Colonic mucosa (tissue), 4 donors: ENCODE data around the gene TASP1. TPM values are rescaled to one million over a fixed set of nuclear protein-coding genes. Genes with fewer than 3 reads are reported as not detected.

Experiments
- DNase-seq: peaks from one replicate; pipeline ENCODE4 v3.0.0-alpha.2; 2020
- H3K27ac ChIP-seq: fragments of 200-600 bp; one replicate; pipeline ENCODE4 v1.8.0; 2021
- H3K27me3 ChIP-seq: fragments of 200-600 bp; one replicate; pipeline ENCODE4 v1.8.0; 2021
- H3K36me3 ChIP-seq: fragments of 200-600 bp; one replicate; pipeline ENCODE4 v1.8.0; 2021
- H3K4me1 ChIP-seq: fragments of 200-600 bp; one replicate; pipeline ENCODE4 v1.8.0; 2021; ENCODE audit warnings: mild to moderate bottlenecking
- H3K4me3 ChIP-seq: fragments of 200-600 bp; one replicate; pipeline ENCODE4 v1.8.0; 2021
- H3K9ac ChIP-seq, 2 donors: one replicate each; pipeline ENCODE4 v1.7.0; 2013; ENCODE audit warnings: control low read depth in 2 of 2, low read depth in 2 of 2, low read length in 2 of 2
- H3K9me3 ChIP-seq: fragments of 200-600 bp; one replicate; pipeline ENCODE4 v1.8.0; 2021
- intact Hi-C: fragments of 100-400 bp; cut with DNase I; formaldehyde crosslinking; loops from one replicate; pipeline ENCODE4 v1.14.1; 2022
- total RNA-seq, 2 donors: library from RNA; stranded (reverse); fragmentation: NEBNext Ultra II Directional in 1 of 2; extraction: Animal tissue kit (Norgen Biotek cat#: 25700) in 1 of 2; gene quantifications; one replicate each; pipeline ENCODE4 v1.2.1, GENCODE V29; 2021
- TF ChIP-seq, protein P1 (sequence below): fragments of 200-600 bp; IDR thresholded peaks from one replicate; pipeline ENCODE4 v1.8.0; 2022; ENCODE audit warnings: antibody characterized with exemption, mild to moderate bottlenecking
- donor health status: healthy.
- donor health status: DM: no; HTN: no; CAD: no.
- donor health status: DM: no; HTN: no; CAD: no.

TASP1 gene, protein sequence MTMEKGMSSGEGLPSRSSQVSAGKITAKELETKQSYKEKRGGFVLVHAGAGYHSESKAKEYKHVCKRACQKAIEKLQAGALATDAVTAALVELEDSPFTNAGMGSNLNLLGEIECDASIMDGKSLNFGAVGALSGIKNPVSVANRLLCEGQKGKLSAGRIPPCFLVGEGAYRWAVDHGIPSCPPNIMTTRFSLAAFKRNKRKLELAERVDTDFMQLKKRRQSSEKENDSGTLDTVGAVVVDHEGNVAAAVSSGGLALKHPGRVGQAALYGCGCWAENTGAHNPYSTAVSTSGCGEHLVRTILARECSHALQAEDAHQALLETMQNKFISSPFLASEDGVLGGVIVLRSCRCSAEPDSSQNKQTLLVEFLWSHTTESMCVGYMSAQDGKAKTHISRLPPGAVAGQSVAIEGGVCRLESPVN
- 10 to 100 TPM in 1 of 2 donors, 1 to 10 TPM in 1; 9.4 to 12.6 TPM for total RNA-seq

DNA sequence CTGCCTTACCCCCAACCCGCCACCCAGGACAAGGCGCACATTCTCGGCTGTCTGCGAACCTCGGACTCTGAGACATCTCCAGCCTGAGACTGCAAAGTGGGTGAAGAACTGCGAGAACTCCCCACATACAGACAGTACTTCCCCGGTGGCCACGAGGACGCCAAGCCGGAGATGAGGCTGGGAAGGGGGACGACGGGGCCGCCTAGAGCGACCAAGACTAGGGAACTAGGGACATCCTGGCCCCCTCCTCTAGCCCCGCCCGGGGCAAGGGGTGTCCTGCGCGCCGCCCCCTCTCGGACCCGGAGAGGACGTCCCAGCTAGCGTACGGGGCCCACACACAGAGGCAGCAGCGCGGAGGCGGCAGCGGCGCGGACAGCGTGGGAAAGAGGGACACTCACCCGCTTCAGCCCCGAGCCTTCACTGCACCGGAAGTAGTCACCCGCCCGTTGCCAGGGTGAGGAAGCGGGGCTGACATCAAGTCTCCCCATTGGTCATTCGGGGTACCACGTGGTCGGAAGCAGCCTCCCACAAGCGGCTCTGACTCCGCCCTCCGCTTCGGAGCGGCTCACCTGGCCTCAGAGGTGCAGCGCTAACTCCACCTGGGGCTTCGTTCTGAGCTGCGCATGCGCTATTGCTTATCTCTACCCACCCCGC, at the start of gene TASP1:
Gene TASP1 (minus strand): TSS at position 437 of the 654 bp plus-strand sequence. CDS start 8,854 bp downstream, outside the sequence.
- Histone ChIP-seq H3K9ac (peak within 1 kb of the TSS; percentile 73), H3K27me3 (no peaks in the 10 kb centered on the region), H3K27ac (peak within 1 kb of the TSS; percentile 81), H3K4me1 (no peaks in the 10 kb centered on the region), H3K36me3 (no peaks in the 10 kb centered on the region), H3K4me3 (peak within 1 kb of the TSS; percentile 93), H3K9me3 (no peaks in the 10 kb centered on the region)
- intact Hi-C loops: no loop called here
- DNase-seq: peak; percentile 98
- TF ChIP-seq, protein P1, sequence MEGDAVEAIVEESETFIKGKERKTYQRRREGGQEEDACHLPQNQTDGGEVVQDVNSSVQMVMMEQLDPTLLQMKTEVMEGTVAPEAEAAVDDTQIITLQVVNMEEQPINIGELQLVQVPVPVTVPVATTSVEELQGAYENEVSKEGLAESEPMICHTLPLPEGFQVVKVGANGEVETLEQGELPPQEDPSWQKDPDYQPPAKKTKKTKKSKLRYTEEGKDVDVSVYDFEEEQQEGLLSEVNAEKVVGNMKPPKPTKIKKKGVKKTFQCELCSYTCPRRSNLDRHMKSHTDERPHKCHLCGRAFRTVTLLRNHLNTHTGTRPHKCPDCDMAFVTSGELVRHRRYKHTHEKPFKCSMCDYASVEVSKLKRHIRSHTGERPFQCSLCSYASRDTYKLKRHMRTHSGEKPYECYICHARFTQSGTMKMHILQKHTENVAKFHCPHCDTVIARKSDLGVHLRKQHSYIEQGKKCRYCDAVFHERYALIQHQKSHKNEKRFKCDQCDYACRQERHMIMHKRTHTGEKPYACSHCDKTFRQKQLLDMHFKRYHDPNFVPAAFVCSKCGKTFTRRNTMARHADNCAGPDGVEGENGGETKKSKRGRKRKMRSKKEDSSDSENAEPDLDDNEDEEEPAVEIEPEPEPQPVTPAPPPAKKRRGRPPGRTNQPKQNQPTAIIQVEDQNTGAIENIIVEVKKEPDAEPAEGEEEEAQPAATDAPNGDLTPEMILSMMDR: no peak

DNA sequence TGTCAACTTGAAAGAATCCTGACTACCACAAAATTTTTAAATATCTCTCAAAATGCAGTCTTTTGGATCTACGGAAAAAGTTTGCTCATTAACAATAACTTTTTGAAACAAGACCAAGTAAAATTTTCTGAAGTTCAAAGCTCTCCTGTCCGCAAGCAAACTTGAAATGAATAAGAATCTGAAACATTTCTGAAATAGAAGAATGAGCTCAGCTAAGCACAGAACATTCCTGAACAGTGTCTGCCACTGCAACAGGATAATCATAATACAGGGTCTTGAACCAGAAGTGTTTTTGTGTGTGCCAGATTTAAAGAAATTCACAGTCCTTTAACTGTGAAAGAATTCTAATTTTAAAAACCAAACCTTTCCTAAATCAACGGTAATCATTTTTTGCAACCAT, 49.1 kb upstream of the TASP1 start:
- no peak for DNase-seq
- Histone ChIP-seq H3K27ac (no peak overlapping the region), H3K4me3 (no peak overlapping the region), H3K9ac (no peak overlapping the region), H3K27me3 (no peaks in the 10 kb centered on the region), H3K4me1 (no peaks in the 10 kb centered on the region), H3K9me3 (no peaks in the 10 kb centered on the region), H3K36me3 (no peaks in the 10 kb centered on the region)
- intact Hi-C loops: no loop called here
- TF ChIP-seq, protein P1: no peak

DNA sequence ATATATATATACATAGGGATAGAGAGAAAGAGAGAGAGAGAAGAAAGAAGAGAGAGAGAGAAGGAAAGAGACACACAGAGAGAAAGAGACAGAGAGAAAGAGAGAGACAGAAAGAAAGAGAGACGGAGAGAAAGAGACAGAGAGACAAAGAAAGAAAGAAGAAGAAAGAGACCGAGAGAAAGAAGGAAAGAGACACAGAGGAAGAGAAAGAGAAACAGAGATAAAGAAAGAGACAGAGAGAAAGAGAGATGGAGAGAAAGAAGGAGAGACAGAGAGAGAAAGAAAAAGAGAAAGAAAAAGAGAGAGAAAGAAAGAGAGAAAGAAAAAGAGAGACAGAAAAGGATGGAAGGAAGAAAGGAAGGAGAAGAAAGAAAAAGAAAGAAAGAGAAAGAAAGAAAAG, 46.9 kb upstream of the TASP1 start:
- TF ChIP-seq, protein P1: no peak
- intact Hi-C loops: no loop called here
- Histone ChIP-seq H3K27me3 (no peaks in the 10 kb centered on the region), H3K9me3 (no peaks in the 10 kb centered on the region), H3K36me3 (no peaks in the 10 kb centered on the region), H3K27ac (no peak overlapping the region), H3K9ac (no peak overlapping the region), H3K4me1 (no peaks in the 10 kb centered on the region), H3K4me3 (no peak overlapping the region)
- no peak for DNase-seq

DNA sequence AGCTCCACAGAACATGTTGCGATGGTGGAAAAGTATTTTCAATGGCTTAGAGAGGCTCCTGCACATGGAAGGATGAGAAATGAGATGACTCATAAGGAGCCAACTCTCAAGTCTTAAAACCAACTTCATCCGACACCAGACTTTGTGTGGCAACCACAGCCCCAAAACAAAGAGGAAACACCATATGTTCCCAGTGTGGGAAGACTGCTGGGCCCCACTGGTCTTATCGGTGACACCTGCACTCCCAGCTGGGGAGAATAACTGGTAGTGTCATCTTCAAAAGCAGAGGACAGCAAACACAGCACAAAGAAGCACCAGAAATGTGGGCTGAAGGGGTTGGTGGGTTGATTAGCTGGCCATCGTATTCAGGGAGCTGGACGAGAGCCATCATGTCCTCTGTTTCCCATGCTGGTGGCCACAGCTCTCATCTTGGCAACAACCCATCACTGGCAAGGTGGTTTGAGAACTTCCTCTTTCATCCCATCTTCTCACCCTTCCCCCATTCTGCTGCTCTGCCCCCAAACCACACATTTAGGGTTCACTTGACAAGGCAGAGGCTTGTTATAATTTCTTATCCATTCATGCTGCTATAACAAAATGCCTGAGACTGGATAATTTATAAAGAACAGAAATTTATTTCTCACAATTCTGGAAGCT, 46.0 kb upstream of the TASP1 start:
- no peak overlapping the region for H3K27ac ChIP-seq

DNA sequence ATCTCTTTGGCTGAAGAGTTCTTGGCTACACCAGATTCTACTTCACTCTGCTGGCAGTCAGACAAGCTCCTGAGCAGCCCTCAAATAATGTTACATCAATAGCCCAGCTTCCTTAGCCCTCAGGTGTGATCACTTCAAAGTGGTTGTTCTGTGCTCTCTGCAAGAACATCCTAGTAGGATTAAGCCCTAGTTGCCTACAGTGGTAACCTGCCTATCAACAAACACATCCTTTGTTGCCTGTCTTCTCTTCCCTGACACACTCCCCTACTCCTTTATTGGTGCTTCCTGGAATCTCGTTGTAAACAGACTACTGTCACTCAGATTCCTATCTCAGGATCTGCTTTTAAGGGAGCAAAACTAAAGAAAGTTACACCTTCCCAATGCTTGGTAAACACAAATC, 45.1 kb upstream of the TASP1 start:
- H3K4me1 ChIP-seq: no peaks in the 10 kb centered on the region
- H3K9ac ChIP-seq: no peak overlapping the region
- H3K9me3 ChIP-seq: no peaks in the 10 kb centered on the region
- TF ChIP-seq, protein P1: no peak
- no peak overlapping the region for H3K27ac ChIP-seq
- intact Hi-C loops: no loop called here
- H3K36me3 ChIP-seq: no peaks in the 10 kb centered on the region
- no peaks in the 10 kb centered on the region for H3K27me3 ChIP-seq
- no peak for DNase-seq
- no peak overlapping the region for H3K4me3 ChIP-seq

More for the DNA sequence above, 46.0 kb upstream of the TASP1 start:
- TF ChIP-seq, protein P1: no peak
- no peak for DNase-seq
- Histone ChIP-seq H3K4me3 (no peak overlapping the region), H3K36me3 (no peaks in the 10 kb centered on the region), H3K4me1 (no peaks in the 10 kb centered on the region), H3K9me3 (no peaks in the 10 kb centered on the region), H3K27me3 (no peaks in the 10 kb centered on the region), H3K9ac (no peak overlapping the region)
- intact Hi-C loops: no loop called here
